ENCODE data around the gene GYS2.
"Not testable (repeated sequence)": the region's sequence is repeated elsewhere in the genome, so short reads cannot be mapped to it uniquely, and the experiment has no call there.

The GYS2 gene

GRCh38 chr12:21604245-21605101 is at the start of gene GYS2:
Gene GYS2 (minus strand): TSS chr12:21604847. CDS start chr12:21604592, 255 bp downstream.
- no peak for DNase-seq

GRCh38 chr12:21651821-21652220 is 47.2 kb upstream of the GYS2 start:
- no peak for DNase-seq

GRCh38 chr12:21650997-21651396 is 46.4 kb upstream of the GYS2 start:
- DNase-seq, result no peak

GRCh38 chr12:21649034-21649433 is 44.4 kb upstream of the GYS2 start:
- no peak for DNase-seq

- no peak for DNase-seq
Observed at GRCh38 chr12:21648378-21648777, 43.7 kb upstream of the GYS2 start.

DNA sequence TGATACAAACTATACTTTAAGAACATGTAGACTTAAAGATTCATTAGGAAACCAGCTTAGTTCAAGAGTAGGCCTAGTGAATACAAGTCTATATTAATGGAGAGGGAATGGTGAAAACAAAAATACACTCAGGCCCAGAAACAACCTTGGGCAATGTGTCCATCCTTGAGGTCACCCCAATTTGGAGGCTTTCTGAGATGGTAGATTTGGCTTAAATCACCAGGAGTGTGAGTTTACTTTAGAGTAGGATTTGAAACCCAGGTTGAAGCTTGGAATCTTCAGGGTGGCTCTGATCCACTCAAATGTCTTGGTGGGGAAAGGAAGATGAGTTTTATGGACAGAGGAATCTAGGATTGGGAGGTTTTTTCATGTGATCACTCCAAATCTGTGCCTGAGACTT is 42.5 kb upstream of the GYS2 start:
- DNase-seq, result no peak

DNA sequence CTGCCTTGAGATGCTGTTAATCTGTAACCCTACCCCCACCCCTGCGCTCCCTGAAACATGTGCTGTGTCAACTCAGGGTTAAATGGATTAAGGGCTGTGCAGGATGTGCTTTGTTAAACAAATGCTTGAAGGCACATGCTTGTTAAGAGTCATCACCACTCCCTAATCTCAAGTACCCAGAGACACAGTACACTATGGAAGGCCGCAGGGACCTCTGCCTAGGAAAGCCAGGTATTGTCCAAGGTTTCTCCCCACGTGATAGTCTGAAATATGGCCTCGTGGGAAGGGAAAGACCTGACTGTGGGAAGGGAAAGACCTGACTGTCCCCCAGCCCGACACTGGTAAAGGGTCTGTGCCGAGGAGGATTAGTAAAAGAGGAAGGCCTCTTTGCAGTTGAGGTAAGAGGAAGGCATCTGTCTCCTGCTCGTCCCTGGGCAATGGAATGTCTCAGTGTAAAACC is 40.4 kb upstream of the GYS2 start:
- not testable (repeated sequence) for DNase-seq

GRCh38 chr12:21644516-21644915 is 39.9 kb upstream of the GYS2 start:
- no peak for DNase-seq

DNA sequence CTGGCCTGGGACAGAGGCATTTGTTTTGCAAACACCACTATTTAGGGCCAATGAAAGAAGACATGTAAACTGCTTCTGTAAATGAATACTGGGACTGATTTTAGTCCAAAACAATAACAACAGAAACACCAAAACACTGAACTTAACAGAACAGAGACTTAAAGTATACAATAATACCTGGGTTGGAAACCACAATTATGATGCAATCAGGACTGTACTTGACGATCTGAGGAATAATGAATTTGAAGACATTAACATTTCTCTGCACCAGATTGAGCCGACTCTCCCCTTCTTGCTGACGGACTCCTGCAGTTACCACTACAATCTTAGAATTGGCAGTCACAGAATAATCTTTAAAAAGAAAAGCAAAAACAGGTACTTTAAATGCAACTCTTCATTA is 39.1 kb upstream of the GYS2 start:
- no peak for DNase-seq

- DNase-seq, result no peak
Observed at GRCh38 chr12:21642707-21643389, 38.2 kb upstream of the GYS2 start.

DNA sequence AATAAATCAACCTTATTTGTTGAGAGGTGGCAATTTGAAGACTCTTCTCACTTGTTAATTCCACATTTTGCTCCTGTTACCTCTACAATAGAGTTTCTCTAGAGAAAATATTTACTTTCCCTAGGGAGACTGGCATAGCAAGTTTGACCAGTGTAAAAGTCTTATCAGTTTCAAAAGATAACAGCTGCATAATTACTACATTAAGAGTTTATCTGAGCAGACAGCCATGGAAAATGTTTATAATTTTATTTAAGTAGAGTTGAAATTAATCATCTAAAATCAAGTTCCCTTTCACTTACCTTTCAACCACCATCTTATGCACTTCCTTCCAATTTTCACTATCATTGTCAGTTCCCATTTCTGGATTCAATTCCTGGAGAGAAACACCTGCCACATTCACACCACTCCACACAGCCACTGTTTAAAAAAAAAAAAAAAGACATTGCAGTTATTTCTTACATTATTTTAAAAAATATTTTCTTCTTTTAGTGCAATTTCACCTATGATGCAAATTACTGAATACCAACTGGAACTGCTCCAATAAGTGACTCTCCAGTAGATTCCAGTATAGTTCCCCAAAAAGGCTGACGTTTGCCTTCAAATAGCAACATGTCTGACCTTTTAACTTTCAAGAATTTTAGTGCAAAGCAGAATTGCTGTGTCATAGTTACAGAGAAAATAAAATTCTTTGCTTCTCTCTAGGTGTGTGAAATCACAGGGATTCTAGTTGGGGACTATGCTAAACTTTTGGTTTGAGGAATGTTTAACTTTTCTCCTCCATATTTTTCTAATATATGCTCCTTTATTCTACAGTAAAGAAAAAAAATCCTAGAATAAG is 33.6 kb upstream of the GYS2 start:
- no peak for DNase-seq

DNA sequence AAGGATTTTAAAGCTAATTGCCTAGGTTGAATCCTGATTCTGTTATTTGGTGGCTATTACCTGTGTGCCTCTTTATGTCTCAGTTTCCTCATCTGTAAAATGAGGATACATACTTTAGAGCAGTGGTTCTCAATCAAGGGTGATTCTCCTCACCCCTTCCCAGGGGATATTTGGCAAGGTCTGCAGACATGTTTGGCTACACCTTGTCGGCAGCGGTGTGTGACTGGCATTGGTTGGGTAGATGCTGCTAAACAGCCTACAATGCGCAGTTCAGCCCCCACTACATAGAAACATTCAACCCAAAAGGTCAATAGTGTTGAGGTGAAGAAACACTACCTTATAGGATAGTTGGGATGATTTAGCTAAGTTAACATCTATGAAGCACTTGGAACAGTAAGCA is 29.6 kb upstream of the GYS2 start:
- DNase-seq, result no peak

GRCh38 chr12:21631367-21631766 is 26.7 kb upstream of the GYS2 start:
- DNase-seq, result no peak

DNA sequence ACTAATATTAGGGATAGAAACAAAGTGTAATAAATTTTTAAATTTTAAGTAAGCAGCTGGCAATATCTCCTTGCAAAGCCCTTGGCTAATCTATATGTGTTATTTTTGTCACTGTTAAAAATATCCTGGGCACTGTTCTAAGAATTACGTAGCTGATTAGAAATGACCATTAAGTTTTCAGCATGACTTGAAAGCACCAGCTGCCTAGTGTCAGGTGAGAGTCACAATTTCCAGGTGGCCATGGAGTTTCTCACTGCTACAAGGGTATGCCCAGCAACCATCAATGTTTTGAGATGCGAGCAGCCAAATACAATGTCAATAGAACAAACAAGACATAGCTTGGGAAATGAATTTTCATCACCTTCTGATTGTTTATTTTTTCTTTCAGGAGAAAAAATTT is 23.3 kb upstream of the GYS2 start:
- DNase-seq, result no peak

DNA sequence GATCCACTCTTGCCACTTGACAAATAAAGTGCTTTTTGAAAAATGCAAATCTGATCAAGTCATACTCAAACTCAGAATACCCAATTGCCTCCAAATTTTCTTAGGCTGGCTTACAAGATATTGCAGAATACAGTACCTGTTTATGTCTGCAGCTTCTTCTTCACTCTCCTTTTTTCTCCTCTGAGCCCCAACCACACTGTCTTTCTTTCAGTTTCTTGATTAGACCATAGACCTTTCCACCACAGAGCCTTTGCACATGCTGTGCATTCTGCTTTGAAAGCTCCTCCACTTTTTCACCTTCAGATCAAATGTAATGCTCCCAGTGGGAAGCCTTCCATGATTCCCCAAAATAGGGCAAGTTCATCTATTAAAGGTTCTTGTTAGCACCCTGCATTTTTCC is 13.9 kb upstream of the GYS2 start:
- no peak for DNase-seq

GRCh38 chr12:21617030-21617429 is 12.4 kb upstream of the GYS2 start:
- DNase-seq, result no peak

DNA sequence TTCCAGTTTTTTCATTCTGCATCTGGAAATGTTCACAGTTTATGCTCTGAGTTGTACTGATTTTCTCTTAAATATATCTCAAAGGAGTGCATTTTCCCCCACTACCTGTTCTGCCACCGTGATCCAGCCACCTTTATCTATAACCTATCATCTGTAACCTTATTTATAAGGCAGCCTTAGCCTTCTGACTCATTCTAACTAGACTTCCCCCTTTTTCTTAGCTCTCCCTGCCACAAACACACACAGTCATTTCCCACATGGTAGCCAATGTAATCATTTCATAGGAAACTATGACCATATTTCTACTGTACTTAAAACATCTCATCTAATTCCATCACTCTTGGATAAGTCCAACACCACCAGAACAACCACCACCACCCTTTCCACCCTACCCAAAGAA is 10.8 kb upstream of the GYS2 start:
- no peak for DNase-seq

DNA sequence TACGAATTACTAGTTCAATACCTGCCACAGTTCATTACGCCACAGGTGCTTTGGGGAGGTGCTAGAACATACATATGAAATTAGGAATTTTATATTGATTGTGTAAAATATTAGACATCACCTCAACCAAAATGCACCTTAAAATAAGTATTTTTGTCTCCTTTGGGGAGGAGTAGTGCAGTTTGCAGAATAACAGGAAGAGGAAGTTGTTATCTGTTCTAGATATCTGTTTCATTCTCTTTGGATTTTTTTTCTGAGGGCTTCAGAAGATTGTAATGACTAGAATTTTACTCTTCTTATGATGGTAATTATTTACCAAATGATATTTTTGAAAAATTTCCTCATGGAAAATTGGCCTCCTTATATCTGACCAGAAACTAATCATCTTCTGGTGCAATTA is 9.9 kb upstream of the GYS2 start:
- DNase-seq, result no peak

DNA sequence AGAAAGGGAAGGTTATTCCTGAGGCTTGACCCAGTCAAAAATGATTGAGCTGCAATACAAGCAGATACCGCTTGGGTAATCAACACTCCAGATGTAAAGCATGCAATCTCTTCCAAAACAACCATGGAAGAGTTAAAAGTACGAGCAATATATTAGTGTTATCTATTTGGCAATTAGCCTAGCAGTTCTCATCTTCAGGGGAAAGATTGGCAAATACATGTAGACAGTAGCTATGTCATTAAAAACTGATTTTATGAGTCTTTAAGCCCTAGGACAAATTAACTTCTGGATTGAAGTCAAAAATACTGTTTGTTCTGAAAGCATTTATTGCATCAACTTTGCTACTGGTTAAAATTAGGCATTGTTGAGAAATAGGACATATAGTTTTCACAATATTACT is 9.3 kb upstream of the GYS2 start:
- no peak for DNase-seq

DNA sequence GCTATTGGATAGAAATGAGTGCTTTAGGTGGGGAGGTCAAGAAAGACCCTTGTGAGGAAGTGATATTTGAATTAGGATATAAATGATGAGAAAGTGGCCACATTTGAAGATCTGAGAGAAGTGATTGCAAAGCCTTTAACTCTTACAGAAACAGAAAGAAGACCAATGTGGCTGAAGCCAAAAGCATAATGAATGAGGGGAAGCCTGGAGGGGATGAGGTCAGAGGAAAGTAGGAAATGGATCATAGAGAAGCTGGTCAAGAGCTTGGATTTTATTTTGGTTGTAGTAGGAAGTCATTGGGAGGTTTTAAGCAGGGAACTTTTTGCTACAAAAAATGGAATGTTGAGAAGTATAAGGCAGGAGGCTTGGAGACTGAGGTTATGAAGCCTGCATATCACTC is 3.5 kb upstream of the GYS2 start:
- no peak for DNase-seq

GRCh38 chr12:21607701-21608100 is 3.1 kb upstream of the GYS2 start:
- DNase-seq, result no peak

DNA sequence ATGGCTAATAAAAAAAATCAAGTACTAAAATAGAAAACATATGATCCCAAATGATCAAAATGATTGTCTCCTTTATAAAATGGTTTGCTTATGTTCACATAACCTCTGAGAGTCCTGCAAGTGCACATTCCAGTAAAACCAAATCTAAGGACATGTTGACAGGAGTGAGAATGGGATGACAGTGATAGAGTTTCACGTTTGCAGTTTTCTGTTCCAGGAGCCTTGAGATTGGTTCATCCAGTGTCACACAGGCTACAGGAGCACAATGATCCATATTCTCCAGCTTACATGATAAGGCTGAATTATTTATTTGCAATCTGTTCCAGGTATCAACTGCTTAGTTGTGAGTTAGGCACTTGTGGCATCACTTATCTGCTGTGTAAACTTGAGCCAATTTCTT is 1.5 kb upstream of the GYS2 start:
- DNase-seq, result no peak

DNA sequence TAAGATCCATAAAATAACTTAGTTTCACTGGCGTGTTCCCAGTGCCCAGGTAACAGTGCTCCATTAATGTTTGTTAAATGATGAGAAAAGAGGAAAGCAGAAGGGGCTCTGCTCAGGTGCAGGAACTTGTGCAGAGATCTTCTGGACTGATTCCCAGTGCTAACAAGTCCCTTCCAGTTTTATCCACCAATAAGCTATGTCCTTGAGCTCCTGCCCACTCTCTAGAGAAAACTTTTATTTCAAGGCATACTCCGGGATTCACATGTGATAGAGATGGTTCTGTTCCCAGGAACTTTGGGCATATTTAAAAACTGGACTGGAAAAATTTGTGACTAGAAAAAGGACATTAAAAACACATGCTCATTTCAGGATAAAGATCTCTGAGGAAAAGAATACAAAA is 1.9 kb downstream of the GYS2 start:
- DNase-seq, result no peak

GRCh38 chr12:21600196-21600595 is 4.5 kb downstream of the GYS2 start:
- no peak for DNase-seq
